Upper lobe of left lung (tissue), 4 donors: Measurements from ENCODE around the gene AQR.
"Not testable (repeated sequence)": the region's sequence is repeated elsewhere in the genome, so short reads cannot be mapped to it uniquely, and the experiment has no call there.

Source experiments
- CTCF ChIP-seq, 6 experiments: fragments of 450-650 bp in 4 of 6; fragments of 200-600 bp in 2 of 6; sonication (generic) in 2 of 6; IDR thresholded peaks; one replicate each; pipeline ENCODE4 v1.5.1; 2016 to 2019; ENCODE audit warnings: antibody characterized with exemption in 6 of 6
- POLR2A ChIP-seq, 4 donors: fragments of 450-650 bp; IDR thresholded peaks; one replicate each; pipeline ENCODE4 v1.5.1; 2016 to 2017; ENCODE audit warnings: antibody characterized with exemption in 4 of 4, mild to moderate bottlenecking in 2 of 4
- POLR2AphosphoS5 ChIP-seq, 2 donors: sonication (generic); formaldehyde crosslinking; IDR thresholded peaks; one replicate each; pipeline ENCODE4 v1.5.1; 2017; ENCODE audit warnings: antibody characterized with exemption in 2 of 2

GRCh38 chr15:34812868-34813365, 156.6 kb downstream of the AQR start:
- TF ChIP-seq CTCF, POLR2A, POLR2AphosphoS5 (IDR thresholded peaks at IDR 0.05): not testable (repeated sequence)
